K562 (cell line): Measurements from ENCODE around the gene LYVE1. TPM values are rescaled to one million over a fixed set of nuclear protein-coding genes. Genes with fewer than 3 reads are reported as not detected.

Experiments
- ARID1B ChIP-seq: fragments of 450-650 bp; IDR thresholded peaks from 2 replicates; pipeline ENCODE4 v1.6.1; 2016; ENCODE audit warnings: antibody characterized with exemption, mild to moderate bottlenecking, inconsistent platforms
- C11orf30 ChIP-seq: fragments of 450-650 bp; IDR thresholded peaks from 2 replicates; pipeline ENCODE4 v1.6.1; 2016; ENCODE audit warnings: low read depth, mild to moderate bottlenecking
- EHMT2 ChIP-seq: fragments of 450-650 bp; IDR thresholded peaks from 2 replicates; pipeline ENCODE4 v1.6.1; 2018; ENCODE audit warnings: antibody characterized with exemption
- ETS2 ChIP-seq: IDR thresholded peaks from 2 replicates; pipeline ENCODE4 v1.6.1; 2016; ENCODE audit warnings: borderline replicate concordance, missing genetic modification characterization, mild to moderate bottlenecking, moderate library complexity, missing compliant biosample characterization; ENCODE audit not compliant: poor library complexity, severe bottlenecking
- GTF2A2 ChIP-seq: IDR thresholded peaks from 2 replicates; pipeline ENCODE4 v1.6.1; 2016; ENCODE audit warnings: mild to moderate bottlenecking, missing genetic modification characterization, missing compliant biosample characterization
- NFE2L1 ChIP-seq: fragments of 450-650 bp; IDR thresholded peaks from 2 replicates; pipeline ENCODE4 v1.6.1; 2016; ENCODE audit warnings: missing genetic modification characterization, low read depth, mild to moderate bottlenecking, missing compliant biosample characterization, moderate library complexity, borderline replicate concordance
- NONO ChIP-seq, 2 experiments: fragments of 200-400 bp in 1 of 2; fragments of 450-650 bp in 1 of 2; formaldehyde crosslinking in 1 of 2; IDR thresholded peaks; 2 replicates each; pipeline ENCODE4 v1.6.1; 2017; ENCODE audit warnings: low read depth in 2 of 2, mild to moderate bottlenecking in 2 of 2, moderate library complexity in 2 of 2, low read length in 1 of 2
- SMAD4 ChIP-seq: fragments of 250-450 bp; sonication (Bioruptor Pico); conservative IDR thresholded peaks from 2 replicates; pipeline ENCODE4 v1.8.0; 2021; ENCODE audit warnings: inconsistent platforms, mild to moderate bottlenecking, moderate library complexity
- ZNF232 ChIP-seq: sonication (generic); formaldehyde crosslinking; IDR thresholded peaks from 2 replicates; pipeline ENCODE4 v1.8.0; 2022; ENCODE audit warnings: mild to moderate bottlenecking, missing genetic modification reagents
- ZNF561 ChIP-seq: fragments of 450-650 bp; formaldehyde crosslinking; conservative IDR thresholded peaks from 2 replicates; pipeline ENCODE4 v1.4.0; 2020; ENCODE audit warnings: mild to moderate bottlenecking, moderate library complexity
- ZNF699 ChIP-seq: fragments of 250-450 bp; sonication (Bioruptor Pico); IDR thresholded peaks from 2 replicates; pipeline ENCODE4 v1.8.0; 2021; ENCODE audit warnings: mild to moderate bottlenecking, moderate library complexity; ENCODE audit not compliant: insufficient replicate concordance
- ZNF707 ChIP-seq: fragments of 250-450 bp; sonication (Bioruptor Pico); conservative IDR thresholded peaks from 2 replicates; pipeline ENCODE4 v1.8.0; 2022; ENCODE audit warnings: inconsistent platforms, mild to moderate bottlenecking, moderate library complexity
- polyA plus RNA-seq, 8 experiments: library from polyadenylated mRNA; depleted of rRNA in 4 of 8; stranded (reverse) in 5 of 8; unstranded in 3 of 8; fragments of >200 nt; fragmentation: Nextera tagmentation in 2 of 8; fragmentation: Illumina TruSeq in 1 of 8; extraction: Ambion mirVana in 2 of 8; extraction: Trizol in 1 of 8; gene quantifications; 2 replicates each; pipeline versions ENCODE4 v1.2.1 to v1.2.3, GENCODE V29; 2011 to 2014; ENCODE audit warnings: inconsistent platforms in 1 of 8, missing spikeins in 1 of 8
- total RNA-seq, 7 experiments: library from RNA; depleted of rRNA in 6 of 7; stranded (reverse); fragments of >200 nt in 6 of 7; fragmentation: Illumina TruSeq in 2 of 7; extraction: Trizol in 2 of 7; gene quantifications; 2 replicates each; pipeline versions ENCODE4 v1.2.1 to v1.2.3, GENCODE V29; 2011 to 2021; ENCODE audit warnings: low replicate concordance in 1 of 7
- TF ChIP-seq, protein P1 (sequence below): IDR thresholded peaks from 3 replicates; pipeline ENCODE4 v1.6.1; 2011; ENCODE audit warnings: borderline replicate concordance, mild to moderate bottlenecking; ENCODE audit not compliant: insufficient read length, insufficient read depth
- TF ChIP-seq, protein P2 (sequence below): fragments of 250-450 bp; sonication (Bioruptor Pico); IDR thresholded peaks from 2 replicates; pipeline ENCODE4 v1.4.0; 2020; ENCODE audit warnings: mild to moderate bottlenecking, moderate library complexity

LYVE1 gene
- total and polyA plus RNA-seq, 9 of the 15 experiments (the other 6 are each of a cell fraction or from before 2014, with no cell fraction given): 0.06 to 1.1 (median 0.14) TPM; not detected in 1

DNA sequence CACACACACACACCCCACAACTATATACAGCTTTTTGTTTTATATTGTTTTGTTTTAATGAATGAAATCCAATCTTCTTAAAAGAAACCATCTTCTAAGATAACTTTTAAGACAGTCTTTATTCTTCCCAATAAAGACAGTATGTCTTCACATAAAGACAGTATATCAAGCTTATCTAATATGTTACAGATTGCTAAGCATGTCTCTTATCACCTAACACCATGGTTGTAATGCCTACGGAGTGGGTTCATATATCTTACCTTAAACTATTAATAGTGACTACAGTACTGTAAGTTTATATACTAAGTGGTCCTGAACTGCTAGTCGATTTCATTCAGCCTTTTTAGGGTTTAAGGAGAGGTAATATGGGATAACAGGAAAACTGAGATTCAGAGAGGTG lies 35.9 kb downstream of the LYVE1 start (continued):
- TF ChIP-seq ZNF707: no peak
- TF ChIP-seq ARID1B: peak; percentile 33; the same call in 1 of the 2 replicates
- no peak for TF ChIP-seq ETS2 (tag)
- TF ChIP-seq ZNF232 (CRISPR knock-in tag): no peak
- no peak for TF ChIP-seq GTF2A2
- TF ChIP-seq, protein P1, sequence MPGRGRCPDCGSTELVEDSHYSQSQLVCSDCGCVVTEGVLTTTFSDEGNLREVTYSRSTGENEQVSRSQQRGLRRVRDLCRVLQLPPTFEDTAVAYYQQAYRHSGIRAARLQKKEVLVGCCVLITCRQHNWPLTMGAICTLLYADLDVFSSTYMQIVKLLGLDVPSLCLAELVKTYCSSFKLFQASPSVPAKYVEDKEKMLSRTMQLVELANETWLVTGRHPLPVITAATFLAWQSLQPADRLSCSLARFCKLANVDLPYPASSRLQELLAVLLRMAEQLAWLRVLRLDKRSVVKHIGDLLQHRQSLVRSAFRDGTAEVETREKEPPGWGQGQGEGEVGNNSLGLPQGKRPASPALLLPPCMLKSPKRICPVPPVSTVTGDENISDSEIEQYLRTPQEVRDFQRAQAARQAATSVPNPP: no peak
- TF ChIP-seq C11orf30: no peak
- no peak for TF ChIP-seq NONO (IDR thresholded peaks at IDR 0.05; ENCODE audit: low read depth in 2 of 2, low read length in 1 of 2)
- no peak for TF ChIP-seq NFE2L1 (tag)
- TF ChIP-seq EHMT2: no peak
- TF ChIP-seq ZNF699 (CRISPR knock-in tag): no peak
- TF ChIP-seq SMAD4 (CRISPR knock-in tag): no peak
- TF ChIP-seq ZNF561 (CRISPR knock-in tag): no peak
- TF ChIP-seq, protein P2, sequence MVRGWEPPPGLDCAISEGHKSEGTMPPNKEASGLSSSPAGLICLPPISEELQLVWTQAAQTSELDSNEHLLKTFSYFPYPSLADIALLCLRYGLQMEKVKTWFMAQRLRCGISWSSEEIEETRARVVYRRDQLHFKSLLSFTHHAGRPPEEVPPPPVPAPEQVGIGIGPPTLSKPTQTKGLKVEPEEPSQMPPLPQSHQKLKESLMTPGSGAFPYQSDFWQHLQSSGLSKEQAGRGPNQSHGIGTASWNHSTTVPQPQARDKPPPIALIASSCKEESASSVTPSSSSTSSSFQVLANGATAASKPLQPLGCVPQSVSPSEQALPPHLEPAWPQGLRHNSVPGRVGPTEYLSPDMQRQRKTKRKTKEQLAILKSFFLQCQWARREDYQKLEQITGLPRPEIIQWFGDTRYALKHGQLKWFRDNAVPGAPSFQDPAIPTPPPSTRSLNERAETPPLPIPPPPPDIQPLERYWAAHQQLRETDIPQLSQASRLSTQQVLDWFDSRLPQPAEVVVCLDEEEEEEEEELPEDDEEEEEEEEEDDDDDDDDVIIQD (CRISPR knock-in tag): no peak
